ENCODE data around the gene TMEM132E.

- TF ChIP-seq EZH2 (IDR thresholded peaks at IDR 0.05; ENCODE audit: insufficient read depth, poor library complexity, severe bottlenecking) (no peak), EZH2phosphoT487 (IDR thresholded peaks at IDR 0.05; ENCODE audit: insufficient read depth, low read depth) (no peak)
Measured at GRCh38 chr17:34578016-34578415, 1.4 kb upstream of the TMEM132E start.
